ENCODE results near the gene C9orf50. TPM values are rescaled to one million over a fixed set of nuclear protein-coding genes. Genes with fewer than 3 reads are reported as not detected.

The C9orf50 gene
- polyA plus RNA-seq, 1 donor from 2014 or later = not detected

GRCh38 chr9:129604056-129604765 lies 16.7 kb downstream of the C9orf50 start:
- Histone ChIP-seq H3K9ac (ENCODE audit: low read length) (no peak overlapping the region), H3K27ac (ENCODE audit: low read length) (no peak overlapping the region)
- TF ChIP-seq POLR2AphosphoS5 (IDR thresholded peaks at IDR 0.05) (no peak), MXI1 (conservative IDR thresholded peaks at IDR 0.05; ENCODE audit: poor library complexity, severe bottlenecking) (no peak), EP300 (conservative IDR thresholded peaks at IDR 0.05; ENCODE audit: poor library complexity, severe bottlenecking) (no peak), REST (IDR thresholded peaks at IDR 0.05; ENCODE audit: borderline replicate concordance) (no peak), EZH2 (IDR thresholded peaks at IDR 0.05; ENCODE audit: borderline replicate concordance, insufficient read depth, low read length, poor library complexity, severe bottlenecking) (no peak), RAD21 (conservative IDR thresholded peaks at IDR 0.05) (no peak), SMC3 (conservative IDR thresholded peaks at IDR 0.05; ENCODE audit: poor library complexity) (no peak), TAF1 (IDR thresholded peaks at IDR 0.05; ENCODE audit: low read depth) (no peak)
- TF ChIP-seq, protein P1, sequence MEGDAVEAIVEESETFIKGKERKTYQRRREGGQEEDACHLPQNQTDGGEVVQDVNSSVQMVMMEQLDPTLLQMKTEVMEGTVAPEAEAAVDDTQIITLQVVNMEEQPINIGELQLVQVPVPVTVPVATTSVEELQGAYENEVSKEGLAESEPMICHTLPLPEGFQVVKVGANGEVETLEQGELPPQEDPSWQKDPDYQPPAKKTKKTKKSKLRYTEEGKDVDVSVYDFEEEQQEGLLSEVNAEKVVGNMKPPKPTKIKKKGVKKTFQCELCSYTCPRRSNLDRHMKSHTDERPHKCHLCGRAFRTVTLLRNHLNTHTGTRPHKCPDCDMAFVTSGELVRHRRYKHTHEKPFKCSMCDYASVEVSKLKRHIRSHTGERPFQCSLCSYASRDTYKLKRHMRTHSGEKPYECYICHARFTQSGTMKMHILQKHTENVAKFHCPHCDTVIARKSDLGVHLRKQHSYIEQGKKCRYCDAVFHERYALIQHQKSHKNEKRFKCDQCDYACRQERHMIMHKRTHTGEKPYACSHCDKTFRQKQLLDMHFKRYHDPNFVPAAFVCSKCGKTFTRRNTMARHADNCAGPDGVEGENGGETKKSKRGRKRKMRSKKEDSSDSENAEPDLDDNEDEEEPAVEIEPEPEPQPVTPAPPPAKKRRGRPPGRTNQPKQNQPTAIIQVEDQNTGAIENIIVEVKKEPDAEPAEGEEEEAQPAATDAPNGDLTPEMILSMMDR (IDR thresholded peaks at IDR 0.05; ENCODE audit: poor library complexity, severe bottlenecking) = no peak

DNA sequence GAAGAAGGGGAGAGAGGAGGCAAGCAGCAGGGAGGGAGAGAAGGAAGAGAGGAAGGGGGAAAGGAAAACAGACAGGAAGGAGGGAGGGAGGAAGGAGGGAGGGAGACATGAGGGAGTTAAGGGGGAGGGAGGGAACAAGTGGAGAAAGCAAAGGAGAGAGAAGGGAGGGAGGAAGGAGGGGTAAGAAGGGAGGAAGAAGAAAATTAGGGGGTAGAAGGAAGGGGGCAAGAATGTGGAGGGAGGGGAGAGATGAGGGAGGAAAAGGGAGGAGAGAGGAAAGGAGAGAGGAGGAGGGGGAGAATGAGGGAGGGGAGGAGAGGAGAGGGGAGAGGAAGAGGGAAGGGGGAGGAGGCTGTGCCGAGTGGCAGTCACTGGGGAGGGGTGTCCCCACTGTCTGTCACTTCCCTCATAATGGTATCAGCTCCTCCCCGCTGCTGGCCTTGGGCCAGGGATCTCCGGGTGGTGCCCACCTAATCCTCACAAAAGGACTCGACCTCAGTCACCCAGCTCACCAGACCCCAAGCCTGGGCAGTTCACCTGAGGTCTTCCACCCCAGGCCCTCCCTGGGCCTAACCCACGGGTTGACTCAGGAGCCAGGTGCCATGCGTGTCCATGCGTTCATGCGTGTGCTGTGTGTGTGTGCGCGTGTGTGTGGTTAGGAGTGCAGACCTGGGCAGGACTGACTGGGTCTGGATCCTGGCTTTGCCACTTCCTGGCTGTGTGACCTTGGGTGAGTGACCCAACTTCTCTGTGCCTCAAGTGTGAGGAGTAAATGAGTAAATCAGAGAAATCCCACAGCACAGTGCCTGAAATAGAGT lies 18.1 kb downstream of the C9orf50 start:
- peaks cover 7% of the 10 kb centered on the region for H3K27me3 ChIP-seq (ENCODE audit: insufficient read depth, low read depth, low read length)
- no peak overlapping the region for H3K4me2 ChIP-seq (ENCODE audit: low read length)

More at GRCh38 chr9:129604056-129604765, 16.7 kb downstream of the C9orf50 start:
- H2AFZ ChIP-seq (ENCODE audit: low read depth, low read length) = no peak overlapping the region
- H3K4me3 ChIP-seq (ENCODE audit: low read length) = no peak overlapping the region
- no peaks in the 10 kb centered on the region for H3K9me2 ChIP-seq (ENCODE audit: insufficient read depth, low read length)
- H3K79me2 ChIP-seq (replicated peaks; ENCODE audit: insufficient read depth, low read length) = no peaks in the 10 kb centered on the region
- H4K20me1 ChIP-seq (ENCODE audit: insufficient read depth) = no peaks in the 10 kb centered on the region
- H3K9me3 ChIP-seq (ENCODE audit: low read length) = no peaks in the 10 kb centered on the region
- H3K36me3 ChIP-seq (ENCODE audit: insufficient read depth, low read length) = no peaks in the 10 kb centered on the region
- H3F3A ChIP-seq (ENCODE audit: insufficient read depth, low read length, poor library complexity, severe bottlenecking) = no peaks in the 10 kb centered on the region
- H3K27me3 ChIP-seq (ENCODE audit: insufficient read depth, low read depth, low read length) = no peaks in the 10 kb centered on the region
- no peak overlapping the region for H3K4me2 ChIP-seq (ENCODE audit: low read length)

More for the DNA sequence above, 18.1 kb downstream of the C9orf50 start:
- Histone ChIP-seq H3K36me3 (ENCODE audit: insufficient read depth, low read length) (no peaks in the 10 kb centered on the region), H3K9ac (ENCODE audit: low read length) (no peak overlapping the region), H3K9me3 (ENCODE audit: low read length) (no peaks in the 10 kb centered on the region), H4K20me1 (ENCODE audit: insufficient read depth) (no peaks in the 10 kb centered on the region), H2AFZ (ENCODE audit: low read depth, low read length) (no peak overlapping the region), H3K9me2 (ENCODE audit: insufficient read depth, low read length) (no peaks in the 10 kb centered on the region), H3K4me3 (ENCODE audit: low read length) (no peak overlapping the region), H3F3A (ENCODE audit: insufficient read depth, low read length, poor library complexity, severe bottlenecking) (no peaks in the 10 kb centered on the region), H3K27ac (ENCODE audit: low read length) (no peak overlapping the region), H3K79me2 (replicated peaks; ENCODE audit: insufficient read depth, low read length) (no peaks in the 10 kb centered on the region)
- TF ChIP-seq REST (IDR thresholded peaks at IDR 0.05; ENCODE audit: borderline replicate concordance) (no peak), TAF1 (IDR thresholded peaks at IDR 0.05; ENCODE audit: low read depth) (no peak), RAD21 (conservative IDR thresholded peaks at IDR 0.05) (no peak), POLR2AphosphoS5 (IDR thresholded peaks at IDR 0.05) (no peak), SMC3 (conservative IDR thresholded peaks at IDR 0.05; ENCODE audit: poor library complexity) (no peak), MXI1 (conservative IDR thresholded peaks at IDR 0.05; ENCODE audit: poor library complexity, severe bottlenecking) (no peak), EZH2 (IDR thresholded peaks at IDR 0.05; ENCODE audit: borderline replicate concordance, insufficient read depth, low read length, poor library complexity, severe bottlenecking) (no peak), EP300 (conservative IDR thresholded peaks at IDR 0.05; ENCODE audit: poor library complexity, severe bottlenecking) (no peak)
- TF ChIP-seq, protein P1 (IDR thresholded peaks at IDR 0.05; ENCODE audit: poor library complexity, severe bottlenecking) = no peak

Data from neural cell (in vitro differentiated cells).